Adrenal gland (tissue), 12 donors: Measurements from ENCODE around the gene MRPL33. TPM values are rescaled to one million over a fixed set of nuclear protein-coding genes. Genes with fewer than 3 reads are reported as not detected.
A peak's percentile ranks its signal among the peaks of the same experiment; 100 is the strongest.

Source experiments
- DNase-seq, 7 donors: peaks; one replicate each; pipeline ENCODE4 v3.0.0-alpha.2; 2019 to 2020
- H3K27ac ChIP-seq, 5 donors: fragments of 200-600 bp; sonication (generic) in 4 of 5; 1 replicate in 3 of 5; 2 replicates in 2 of 5; pipeline versions ENCODE4 v1.5.1 to v1.8.0; 2016 to 2020; ENCODE audit warnings: mild to moderate bottlenecking in 1 of 5
- H3K27me3 ChIP-seq: fragments of 200-600 bp; 2 replicates; pipeline ENCODE4 v1.8.0; 2021
- H3K36me3 ChIP-seq, 2 donors: fragments of 200-600 bp; replicated peaks in 1 of 2; 1 replicate in 1 of 2; 2 replicates in 1 of 2; pipeline versions ENCODE4 v1.5.1 to v1.8.0; 2018 to 2022
- H3K4me1 ChIP-seq, 2 donors: fragments of 200-600 bp; replicated peaks in 1 of 2; 1 replicate in 1 of 2; 2 replicates in 1 of 2; pipeline versions ENCODE4 v1.5.1 to v1.8.0; 2018 to 2021
- H3K4me3 ChIP-seq, 4 donors: fragments of 200-600 bp; sonication (generic) in 3 of 4; one replicate each; pipeline ENCODE4 v1.5.1; 2016 to 2018
- H3K9me3 ChIP-seq, 3 donors: fragments of 200-600 bp; sonication (generic) in 1 of 3; replicated peaks in 1 of 3; 1 replicate in 2 of 3; 2 replicates in 1 of 3; pipeline versions ENCODE4 v1.5.1 to v1.8.0; 2016 to 2021
- CTCF ChIP-seq, 6 experiments: fragments of 450-650 bp in 4 of 6; fragments of 200-600 bp in 2 of 6; sonication (generic) in 1 of 6; IDR thresholded peaks; 1 replicate in 5 of 6; 2 replicates in 1 of 6; pipeline versions ENCODE4 v1.5.1 to v1.8.0; 2016 to 2021; ENCODE audit warnings: antibody characterized with exemption in 6 of 6, mild to moderate bottlenecking in 2 of 6, moderate library complexity in 1 of 6
- POLR2A ChIP-seq, 2 donors: fragments of 450-650 bp; IDR thresholded peaks; one replicate each; pipeline ENCODE4 v1.6.1; 2017; ENCODE audit warnings: antibody characterized with exemption in 2 of 2, mild to moderate bottlenecking in 2 of 2, moderate library complexity in 1 of 2
- WGBS, 4 donors: extraction: QIAGEN DNeasy Blood & Tissue Kit in 2 of 4; methylation state at CpG; one replicate each; pipeline versions ENCODE4 v1.1.5 to v1.1.7; 2013 to 2017; 5-methylcytosine and 5-hydroxymethylcytosine counted together
- intact Hi-C, 2 donors: fragments of 100-400 bp; cut with DNase I; formaldehyde crosslinking; loops; one replicate each; pipeline versions ENCODE4 v1.14.1 to v1.15.0; 2022 to 2023
- polyA plus RNA-seq, 3 donors: library from polyadenylated mRNA; stranded (reverse); fragments of 200-250 nt in 2 of 3; fragments of 350-450 nt in 1 of 3; fragmentation: Illumina TruSeq in 1 of 3; extraction: RNeasy Lipid Tissue Mini Kit (QIAGEN cat#74804) in 1 of 3; gene quantifications; one replicate each; pipeline ENCODE4 v1.2.3, GENCODE V29; 2013 to 2014
- total RNA-seq, 9 donors: library from RNA; depleted of rRNA in 4 of 9; stranded (reverse); fragments of >200 nt in 4 of 9; fragments of 120-200 nt in 1 of 9; fragmentation: NEBNext Ultra II Directional in 1 of 9; extraction: Animal tissue kit (Norgen Biotek cat#: 25700) in 1 of 9; gene quantifications; one replicate each; pipeline versions ENCODE4 v1.1.0 to v1.2.4, GENCODE V29; 2013 to 2023
- donor health status: healthy with polysubstance abuse.
- donor health status: Bipolar disorder and iron deficiency.
- donor health status: DM: yes; HTN: yes; CAD: no.
- donor health status: DM: no; HTN: no; CAD: no.
- donor health status: DM: no; HTN: no; CAD: no.
- donor health status: DM: yes; HTN: yes; CAD: no.

The MRPL33 gene
- total and polyA plus RNA-seq, 12 donors, result 211 to 1,020 (median 485) TPM

DNA sequence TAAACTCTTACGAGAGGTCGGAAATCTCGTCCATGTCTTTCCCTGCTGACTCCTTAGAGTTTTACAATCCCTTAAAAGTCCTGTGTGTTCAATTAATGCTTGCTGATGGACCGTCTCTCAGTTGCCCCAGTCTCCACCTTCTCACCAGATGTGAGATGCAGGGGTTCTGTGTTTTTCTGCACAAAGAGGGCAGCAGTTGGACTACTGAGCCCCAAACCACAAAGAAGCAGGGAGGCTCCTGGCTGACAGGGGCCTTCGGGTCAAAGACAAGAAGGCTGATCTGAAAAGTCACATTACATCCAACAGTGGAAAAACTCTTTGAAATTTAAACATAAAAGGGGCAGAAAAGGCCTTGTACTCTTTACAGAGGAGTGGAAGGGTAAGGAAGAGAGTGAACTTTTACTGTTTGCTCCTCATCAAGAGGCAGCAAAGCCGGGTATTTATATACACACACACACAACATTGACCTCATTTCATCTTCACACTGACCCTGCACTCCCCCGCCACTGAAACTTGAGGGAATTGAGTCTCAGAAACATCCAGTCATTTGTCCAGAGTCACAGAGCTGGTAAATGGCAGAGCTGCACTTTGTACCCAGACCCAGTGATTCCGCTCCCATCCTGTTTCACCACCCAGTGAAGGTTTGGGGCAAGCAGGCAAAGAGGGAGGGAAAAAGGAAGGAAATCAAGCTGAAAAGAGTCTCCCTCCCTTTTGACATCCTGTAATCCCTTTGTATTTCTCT lies 23.7 kb downstream of the MRPL33 start:
- peaks cover 8 to 37% of the 10 kb centered on the region in 2 donors for H3K4me1 ChIP-seq
- H3K36me3 ChIP-seq, result no peaks in the 10 kb centered on the region
- TF ChIP-seq POLR2A (IDR thresholded peaks at IDR 0.05) (no peak), CTCF (IDR thresholded peaks at IDR 0.05) (no peak)
- peak overlapping the region in 4 of 5 donors; percentile 51 to 81 (median 66) for H3K27ac ChIP-seq
- H3K9me3 ChIP-seq, result no peaks in the 10 kb centered on the region
- H3K27me3 ChIP-seq, result no peaks in the 10 kb centered on the region
- DNase-seq, result no peak
- WGBS, 4 donors, result 74 to 83% (median 79%) methylated on average over 8 of the region's 8 CpGs
- intact Hi-C loops, result no loop called here
- no peak overlapping the region for H3K4me3 ChIP-seq

- intact Hi-C loops, result no loop called here
- H3K27me3 ChIP-seq, result no peaks in the 10 kb centered on the region
- TF ChIP-seq POLR2A (IDR thresholded peaks at IDR 0.05) (peak in 1 of 2 donors; percentile 12), CTCF (IDR thresholded peaks at IDR 0.05) (no peak)
- H3K4me1 ChIP-seq, result peaks cover 8 to 37% of the 10 kb centered on the region in 2 donors
- peak overlapping the region in 4 of 5 donors; percentile 51 to 81 (median 66) for H3K27ac ChIP-seq
- no peaks in the 10 kb centered on the region for H3K36me3 ChIP-seq
- DNase-seq, result peak in 4 of 7 donors; percentile 33 to 70 (median 52)
- H3K9me3 ChIP-seq, result no peaks in the 10 kb centered on the region
- no peak overlapping the region for H3K4me3 ChIP-seq
- 29 to 40% (median 34%) methylated on average over 4 of the region's 4 CpGs for WGBS, 4 donors
These were observed 24.4 kb downstream of the MRPL33 start for GRCh38 chr2:27795868-27796277.

DNA sequence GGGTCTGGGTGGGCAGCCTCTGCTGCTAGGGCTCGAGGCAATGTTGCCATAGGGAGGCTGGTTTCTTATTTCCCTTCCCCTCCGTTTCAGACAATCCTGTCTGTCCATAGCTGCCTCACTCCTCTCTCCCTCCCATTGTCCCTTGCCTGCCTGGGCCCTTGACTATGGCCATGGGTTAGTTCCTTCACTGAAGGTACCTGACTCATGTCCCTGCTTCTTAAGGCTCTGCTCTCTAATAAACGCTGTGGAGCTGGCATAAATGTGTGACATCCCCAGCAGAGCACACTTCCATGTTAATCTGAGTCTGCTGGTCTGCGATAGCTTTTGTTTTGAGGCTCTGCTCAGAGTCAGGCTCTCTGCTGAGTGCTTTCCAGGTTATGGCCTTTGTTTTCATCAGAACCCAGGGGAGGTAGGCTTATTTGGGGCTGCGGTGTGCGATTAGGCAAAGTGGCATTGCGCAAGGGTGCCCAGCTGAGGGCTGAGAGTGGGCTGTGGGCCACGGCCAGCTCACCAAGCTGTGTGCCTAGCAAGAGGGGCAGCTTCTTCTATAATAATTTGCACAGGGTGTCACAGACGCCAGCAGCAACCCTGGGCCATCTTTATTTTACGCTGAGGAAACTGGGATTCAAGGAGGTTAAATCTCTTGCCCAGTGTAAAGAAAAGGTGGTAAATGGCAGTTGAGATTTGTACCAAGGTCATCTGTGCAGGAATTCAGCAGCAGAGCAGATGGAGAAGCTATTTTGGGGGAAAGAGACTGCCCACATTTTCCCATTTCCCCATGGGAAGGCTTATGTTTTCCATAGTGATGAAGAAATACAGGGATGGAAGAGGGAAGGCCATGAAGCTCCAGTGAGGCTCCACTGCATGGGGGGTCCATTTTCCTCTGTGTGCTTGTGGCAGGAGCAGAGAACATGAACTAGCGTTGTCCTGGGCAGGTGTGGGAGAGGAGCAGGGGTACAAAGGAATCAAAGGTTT lies 25.6 kb downstream of the MRPL33 start:
- WGBS, 4 donors, result 65 to 69% (median 67%) methylated on average over 11 of the region's 11 CpGs
- Histone ChIP-seq H3K4me1 (peaks cover 8 to 37% of the 10 kb centered on the region in 2 donors), H3K4me3 (no peak overlapping the region), H3K9me3 (no peaks in the 10 kb centered on the region), H3K27me3 (no peaks in the 10 kb centered on the region), H3K36me3 (no peaks in the 10 kb centered on the region), H3K27ac (peak overlapping the region in 4 of 5 donors; percentile 1 to 81 (median 62))
- no peak for TF ChIP-seq POLR2A (IDR thresholded peaks at IDR 0.05)
- TF ChIP-seq CTCF (IDR thresholded peaks at IDR 0.05), result no peak
- intact Hi-C loops, result no loop called here
- DNase-seq, result peak in 5 of 7 donors; percentile 43 to 58 (median 47)

DNA sequence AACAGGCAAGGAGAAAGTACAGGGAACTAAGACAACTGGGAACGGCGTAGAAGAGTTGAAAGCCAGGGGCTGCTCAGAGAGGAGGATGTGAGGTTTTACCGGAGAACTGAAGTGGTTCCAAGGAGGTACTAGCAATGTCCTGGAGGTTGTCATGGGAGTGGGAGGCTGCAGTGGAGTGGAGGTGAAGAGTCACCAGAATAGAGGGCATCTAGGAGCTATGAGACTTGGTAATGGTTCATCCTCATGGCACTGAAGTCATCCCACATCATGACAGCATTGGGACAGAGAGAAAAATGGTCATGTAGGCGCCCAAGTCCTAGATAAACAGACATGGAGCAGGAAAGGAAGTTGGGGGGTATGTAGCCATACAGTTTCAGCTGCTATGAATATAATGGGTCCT lies 26.3 kb downstream of the MRPL33 start:
- Histone ChIP-seq H3K27me3 (no peaks in the 10 kb centered on the region), H3K4me3 (no peak overlapping the region), H3K4me1 (peaks cover 8 to 31% of the 10 kb centered on the region in 2 donors), H3K27ac (no peak overlapping the region), H3K9me3 (no peaks in the 10 kb centered on the region), H3K36me3 (no peaks in the 10 kb centered on the region)
- no peak for TF ChIP-seq CTCF (IDR thresholded peaks at IDR 0.05)
- no peak for TF ChIP-seq POLR2A (IDR thresholded peaks at IDR 0.05)
- intact Hi-C loops, result no loop called here
- DNase-seq, result no peak
- WGBS, 4 donors, result 89 to 93% (median 91%) methylated on average over 4 of the region's 4 CpGs
